Measurements from ENCODE around the gene SNRNP48.

SNRNP48 gene

GRCh38 chr6:7604003-7604402 is 14.0 kb downstream of the SNRNP48 start:
- DNase-seq, result no peak

GRCh38 chr6:7604506-7604905 is 14.5 kb downstream of the SNRNP48 start:
- DNase-seq, result no peak

- peak; percentile 49 for DNase-seq
Measured at GRCh38 chr6:7615611-7616383, 25.8 kb downstream of the SNRNP48 start.

- DNase-seq, result peak; percentile 73
Measured at GRCh38 chr6:7617801-7618764, 28.1 kb downstream of the SNRNP48 start.

- DNase-seq, result no peak
Measured at GRCh38 chr6:7621761-7622160, 31.8 kb downstream of the SNRNP48 start.

- no peak for DNase-seq
Measured at GRCh38 chr6:7624796-7625710, 35.1 kb downstream of the SNRNP48 start.

GRCh38 chr6:7628479-7628878 is 38.5 kb downstream of the SNRNP48 start:
- no peak for DNase-seq

GRCh38 chr6:7628909-7629308 is 38.9 kb downstream of the SNRNP48 start:
- DNase-seq, result peak; percentile 71

- DNase-seq, result no peak
Measured at GRCh38 chr6:7629321-7629720, 39.3 kb downstream of the SNRNP48 start.

GRCh38 chr6:7630792-7631191 is 40.8 kb downstream of the SNRNP48 start:
- no peak for DNase-seq

GRCh38 chr6:7631466-7631865 is 41.5 kb downstream of the SNRNP48 start:
- DNase-seq, result no peak

- DNase-seq, result no peak
Measured at GRCh38 chr6:7632501-7633290, 42.7 kb downstream of the SNRNP48 start.

GRCh38 chr6:7633361-7633760 is 43.4 kb downstream of the SNRNP48 start:
- no peak for DNase-seq

- no peak for DNase-seq
Measured at GRCh38 chr6:7636151-7636550, 46.2 kb downstream of the SNRNP48 start.

GRCh38 chr6:7637533-7637932 is 47.5 kb downstream of the SNRNP48 start:
- DNase-seq, result no peak

GRCh38 chr6:7639427-7639826 is 49.4 kb downstream of the SNRNP48 start:
- DNase-seq, result no peak

GRCh38 chr6:7640016-7640415 is 50.0 kb downstream of the SNRNP48 start:
- DNase-seq, result no peak

- no peak for DNase-seq
Measured at GRCh38 chr6:7640607-7641577, 50.9 kb downstream of the SNRNP48 start.

GRCh38 chr6:7642791-7643190 is 52.8 kb downstream of the SNRNP48 start:
- DNase-seq, result no peak

GRCh38 chr6:7644417-7644816 is 54.4 kb downstream of the SNRNP48 start:
- DNase-seq, result no peak

GRCh38 chr6:7646394-7646793 is 56.4 kb downstream of the SNRNP48 start:
- DNase-seq, result no peak

Data from femur (tissue), 1 donor.